Ascending aorta (tissue), 2 donors: ENCODE results near the gene CHCHD5. TPM values are rescaled to one million over a fixed set of nuclear protein-coding genes. Genes with fewer than 3 reads are reported as not detected.
A peak's percentile ranks its signal among the peaks of the same experiment; 100 is the strongest.

Experiments used
- DNase-seq, 2 donors: peaks; one replicate each; pipeline ENCODE4 v3.0.0-alpha.2; 2019; ENCODE audit warnings: low spot score in 2 of 2
- H3K27ac ChIP-seq, 2 donors: fragments of 200-600 bp; sonication (generic); one replicate each; pipeline ENCODE4 v1.5.1; 2016 to 2017; ENCODE audit warnings: mild to moderate bottlenecking in 1 of 2
- H3K27me3 ChIP-seq: fragments of 200-600 bp; sonication (generic); one replicate; pipeline ENCODE4 v1.5.1; 2017
- H3K36me3 ChIP-seq, 2 donors: fragments of 200-600 bp; sonication (generic); one replicate each; pipeline ENCODE4 v1.5.1; 2016
- H3K4me1 ChIP-seq, 2 donors: fragments of 200-600 bp; sonication (generic); one replicate each; pipeline ENCODE4 v1.5.1; 2016 to 2017; ENCODE audit warnings: mild to moderate bottlenecking in 1 of 2
- H3K4me3 ChIP-seq, 2 donors: fragments of 200-600 bp; sonication (generic); one replicate each; pipeline ENCODE4 v1.5.1; 2016 to 2017; ENCODE audit warnings: mild to moderate bottlenecking in 1 of 2
- H3K9me3 ChIP-seq, 2 donors: fragments of 200-600 bp; sonication (generic); one replicate each; pipeline ENCODE4 v1.5.1; 2016
- CTCF ChIP-seq, 3 experiments: fragments of 200-600 bp in 2 of 3; fragments of 450-650 bp in 1 of 3; sonication (generic) in 2 of 3; IDR thresholded peaks; one replicate each; pipeline ENCODE4 v1.5.1; 2016 to 2019; ENCODE audit warnings: antibody characterized with exemption in 3 of 3, mild to moderate bottlenecking in 1 of 3, moderate library complexity in 1 of 3
- intact Hi-C: fragments of 100-400 bp; cut with DNase I; formaldehyde crosslinking; loops from one replicate; pipeline ENCODE4 v1.15.1; 2023
- total RNA-seq: library from RNA; depleted of rRNA; stranded (reverse); fragments of >200 nt; gene quantifications from one replicate; pipeline ENCODE4 v1.1.0, GENCODE V29; 2016

CHCHD5 gene
- total RNA-seq, 1 donor from 2014 or later = 26.5 TPM

DNA sequence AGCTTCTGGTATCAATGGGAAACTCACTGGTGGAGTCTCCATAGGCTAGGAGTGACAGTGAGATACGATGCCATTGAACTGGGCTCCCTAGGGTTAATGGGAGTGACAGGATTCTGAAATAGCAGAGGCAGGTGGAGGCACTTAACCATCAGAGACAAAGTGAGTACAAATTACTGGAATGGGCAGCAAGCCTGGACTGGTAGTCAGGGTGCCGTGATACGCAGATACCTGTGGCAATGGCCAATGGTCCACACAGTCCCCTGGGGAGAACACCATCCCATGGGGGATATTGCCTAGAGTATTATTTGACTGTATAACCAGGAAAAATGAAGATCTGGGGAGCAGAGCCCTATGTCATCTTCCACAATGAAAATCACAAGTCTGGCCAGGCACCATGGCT lies 17.3 kb downstream of the CHCHD5 start:
- no peak overlapping the region for H3K4me3 ChIP-seq
- no peak for TF ChIP-seq CTCF (IDR thresholded peaks at IDR 0.05)
- H3K4me1 ChIP-seq = no peaks in the 10 kb centered on the region
- intact Hi-C loops = loop anchor here (2.0 kb wide), 2 partner anchors 43 to 89 kb away; partner anchors contain the start of gene SLC20A1
- H3K27ac ChIP-seq = no peak overlapping the region
- peak in 1 of 2 donors; percentile 55 for DNase-seq
- H3K9me3 ChIP-seq = no peaks in the 10 kb centered on the region
- no peaks in the 10 kb centered on the region for H3K27me3 ChIP-seq
- H3K36me3 ChIP-seq = no peaks in the 10 kb centered on the region

GRCh38 chr2:112602917-112603316 lies 18.5 kb downstream of the CHCHD5 start:
- no peaks in the 10 kb centered on the region for H3K27me3 ChIP-seq
- H3K36me3 ChIP-seq = no peaks in the 10 kb centered on the region
- H3K27ac ChIP-seq = no peak overlapping the region
- H3K4me1 ChIP-seq = no peaks in the 10 kb centered on the region
- intact Hi-C loops = no loop called here
- DNase-seq = peak in 1 of 2 donors; percentile 7
- H3K9me3 ChIP-seq = no peaks in the 10 kb centered on the region
- no peak overlapping the region for H3K4me3 ChIP-seq
- no peak for TF ChIP-seq CTCF (IDR thresholded peaks at IDR 0.05)

DNA sequence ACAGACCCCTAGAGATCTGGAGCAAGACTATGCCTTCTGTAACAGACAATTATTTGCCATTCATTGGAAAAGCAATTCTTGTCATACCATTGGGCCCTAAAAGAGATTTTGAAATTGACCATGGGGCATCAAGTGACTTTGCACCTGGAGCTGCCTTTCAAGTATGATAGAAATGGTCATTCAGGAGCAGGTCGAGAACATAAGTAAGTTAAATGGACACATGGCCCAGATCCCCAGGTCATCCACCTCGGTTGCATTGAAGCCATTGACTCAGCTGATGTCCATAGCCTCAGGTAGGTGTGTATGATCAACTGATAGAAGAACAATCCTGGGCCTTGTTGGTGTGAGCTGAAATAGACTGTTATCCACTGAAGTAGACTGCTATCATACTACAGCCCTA lies 19.3 kb downstream of the CHCHD5 start:
- no peaks in the 10 kb centered on the region for H3K9me3 ChIP-seq
- H3K27ac ChIP-seq = no peak overlapping the region
- intact Hi-C loops = no loop called here
- no peaks in the 10 kb centered on the region for H3K36me3 ChIP-seq
- no peaks in the 10 kb centered on the region for H3K27me3 ChIP-seq
- H3K4me3 ChIP-seq = no peak overlapping the region
- H3K4me1 ChIP-seq = no peaks in the 10 kb centered on the region
- no peak for TF ChIP-seq CTCF (IDR thresholded peaks at IDR 0.05)
- no peak for DNase-seq

GRCh38 chr2:112604952-112605351 lies 20.5 kb downstream of the CHCHD5 start:
- no peaks in the 10 kb centered on the region for H3K27me3 ChIP-seq
- peak in 1 of 2 donors; percentile 13 for DNase-seq
- intact Hi-C loops = no loop called here

DNA sequence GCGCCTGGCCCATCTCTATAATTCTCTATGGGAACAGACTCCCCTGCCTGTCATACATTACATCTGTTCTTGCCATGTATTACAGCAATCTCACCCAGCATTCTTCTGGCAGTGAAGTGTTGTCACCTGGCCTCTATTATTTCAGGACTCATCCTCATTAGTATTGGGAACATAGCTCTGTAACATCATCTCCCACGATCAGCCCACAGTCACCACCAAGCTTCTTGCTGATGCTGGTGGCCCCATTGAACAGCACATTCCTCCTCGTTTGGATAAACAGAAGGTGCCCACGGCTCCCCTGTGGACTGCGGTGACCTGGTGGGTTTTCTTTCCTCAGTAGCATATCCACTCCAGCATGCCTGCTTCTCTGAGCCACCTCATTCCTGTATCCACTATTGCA lies 21.5 kb downstream of the CHCHD5 start:
- Histone ChIP-seq H3K4me1 (no peaks in the 10 kb centered on the region), H3K4me3 (no peak overlapping the region), H3K36me3 (no peaks in the 10 kb centered on the region), H3K9me3 (no peaks in the 10 kb centered on the region), H3K27ac (no peak overlapping the region), H3K27me3 (no peaks in the 10 kb centered on the region)
- no peak for TF ChIP-seq CTCF (IDR thresholded peaks at IDR 0.05)
- DNase-seq = peak in 1 of 2 donors; percentile 37
- intact Hi-C loops = no loop called here

More at GRCh38 chr2:112604952-112605351, 20.5 kb downstream of the CHCHD5 start:
- no peak overlapping the region for H3K27ac ChIP-seq
- H3K9me3 ChIP-seq = no peaks in the 10 kb centered on the region
- TF ChIP-seq CTCF (IDR thresholded peaks at IDR 0.05) = no peak
- H3K4me3 ChIP-seq = no peak overlapping the region
- no peaks in the 10 kb centered on the region for H3K4me1 ChIP-seq
- no peaks in the 10 kb centered on the region for H3K36me3 ChIP-seq

DNA sequence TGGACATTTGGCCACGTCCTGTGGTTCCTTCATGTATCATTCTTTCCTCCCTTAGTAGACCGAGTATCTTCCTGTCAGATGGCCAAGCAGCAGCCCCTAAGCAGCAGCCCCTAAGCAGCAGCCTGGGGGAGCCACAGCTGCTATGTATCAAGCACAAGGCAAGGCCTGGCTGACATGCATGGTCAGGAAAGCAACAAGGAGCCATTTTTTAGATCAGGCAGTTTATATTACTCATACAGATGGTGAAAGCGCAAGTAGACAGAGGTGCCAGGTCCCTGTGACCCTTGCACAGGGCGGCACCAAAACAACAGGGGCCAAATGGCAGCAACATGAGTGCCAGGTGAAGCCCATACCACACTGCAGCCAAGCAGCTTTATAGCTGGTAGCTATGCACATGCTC lies 22.1 kb downstream of the CHCHD5 start:
- H3K27me3 ChIP-seq = no peaks in the 10 kb centered on the region
- TF ChIP-seq CTCF (IDR thresholded peaks at IDR 0.05) = no peak
- no peak overlapping the region for H3K27ac ChIP-seq
- no peaks in the 10 kb centered on the region for H3K4me1 ChIP-seq
- no peaks in the 10 kb centered on the region for H3K36me3 ChIP-seq
- no peaks in the 10 kb centered on the region for H3K9me3 ChIP-seq
- H3K4me3 ChIP-seq = no peak overlapping the region
- peak in 1 of 2 donors; percentile 40 for DNase-seq
- intact Hi-C loops = no loop called here
